ENCODE measurements around the gene ANKRD40. TPM values are rescaled to one million over a fixed set of nuclear protein-coding genes. Genes with fewer than 3 reads are reported as not detected.
"Not testable (repeated sequence)": the region's sequence is repeated elsewhere in the genome, so short reads cannot be mapped to it uniquely, and the experiment has no call there.

ANKRD40 gene
- total and polyA plus RNA-seq, 4 donors, result 6.2 to 15.1 (median 9.7) TPM

- H3K9ac ChIP-seq (ENCODE audit: low read depth in 1 of 2, low read length in 2 of 2), result no peak overlapping the region
- H3K36me3 ChIP-seq (ENCODE audit: control insufficient read depth in 4 of 4, insufficient read depth in 3 of 4, low read depth in 1 of 4, low read length in 3 of 4), result peaks cover 0 to 19% (median 5%) of the 10 kb centered on the region in 4 donors
- no peaks in the 10 kb centered on the region for H3K9me3 ChIP-seq (ENCODE audit: control insufficient read depth in 4 of 4, low read length in 3 of 4)
- WGBS, result 76% methylated on average over 27 of the region's 27 CpGs
- no peak overlapping the region for H3K4me3 ChIP-seq (ENCODE audit: low read depth in 1 of 3, low read length in 3 of 3)
- H3K27me3 ChIP-seq (ENCODE audit: control insufficient read depth in 4 of 4, insufficient read depth in 4 of 4, low read length in 3 of 4), result no peaks in the 10 kb centered on the region
- DNase-seq (ENCODE audit: low spot score), result no peak
- no peak overlapping the region for H3K27ac ChIP-seq (ENCODE audit: low read depth in 1 of 2, low read length in 2 of 2)
- TF ChIP-seq CTCF (IDR thresholded peaks at IDR 0.05; ENCODE audit: low read depth, low read length, missing input control) (peak; percentile 37), RAD21 (IDR thresholded peaks at IDR 0.05) (peak; percentile 69 to 77), YY1 (IDR thresholded peaks at IDR 0.05) (peak; percentile 20), HNF4G (IDR thresholded peaks at IDR 0.05) (no peak)
- peaks cover 23 to 72% (median 46%) of the 10 kb centered on the region in 4 donors for H3K4me1 ChIP-seq (ENCODE audit: control insufficient read depth in 4 of 4, insufficient read depth in 4 of 4, low read length in 3 of 4)
Observed at GRCh38 chr17:50681263-50682200, 26.2 kb downstream of the ANKRD40 start.

GRCh38 chr17:50680543-50681262, 27.0 kb downstream of the ANKRD40 start:
- Histone ChIP-seq H3K4me1 (ENCODE audit: control insufficient read depth in 4 of 4, insufficient read depth in 4 of 4, low read length in 3 of 4) (peaks cover 24 to 71% (median 44%) of the 10 kb centered on the region in 4 donors), H3K36me3 (ENCODE audit: control insufficient read depth in 4 of 4, insufficient read depth in 3 of 4, low read depth in 1 of 4, low read length in 3 of 4) (peaks cover 0 to 19% (median 5%) of the 10 kb centered on the region in 4 donors)
- H3K9ac ChIP-seq (ENCODE audit: low read depth in 1 of 2, low read length in 2 of 2); H3K27me3 ChIP-seq (ENCODE audit: control insufficient read depth in 4 of 4, insufficient read depth in 4 of 4, low read length in 3 of 4); H3K9me3 ChIP-seq (ENCODE audit: control insufficient read depth in 4 of 4, low read length in 3 of 4); H3K27ac ChIP-seq (ENCODE audit: low read depth in 1 of 2, low read length in 2 of 2); DNase-seq (ENCODE audit: low spot score); H3K4me3 ChIP-seq (ENCODE audit: low read depth in 1 of 3, low read length in 3 of 3): not testable (repeated sequence)
- WGBS, result 81% methylated on average over 12 of the region's 12 CpGs

- peaks cover 27 to 71% (median 43%) of the 10 kb centered on the region in 4 donors for H3K4me1 ChIP-seq (ENCODE audit: control insufficient read depth in 4 of 4, insufficient read depth in 4 of 4, low read length in 3 of 4)
- no peak overlapping the region for H3K4me3 ChIP-seq (ENCODE audit: low read depth in 1 of 3, low read length in 3 of 3)
- H3K9ac ChIP-seq (ENCODE audit: low read depth in 1 of 2, low read length in 2 of 2), result no peak overlapping the region
- peaks cover 0 to 19% (median 5%) of the 10 kb centered on the region in 4 donors for H3K36me3 ChIP-seq (ENCODE audit: control insufficient read depth in 4 of 4, insufficient read depth in 3 of 4, low read depth in 1 of 4, low read length in 3 of 4)
- H3K27ac ChIP-seq (ENCODE audit: low read depth in 1 of 2, low read length in 2 of 2), result no peak overlapping the region
- no peaks in the 10 kb centered on the region for H3K27me3 ChIP-seq (ENCODE audit: control insufficient read depth in 4 of 4, insufficient read depth in 4 of 4, low read length in 3 of 4)
- no peaks in the 10 kb centered on the region for H3K9me3 ChIP-seq (ENCODE audit: control insufficient read depth in 4 of 4, low read length in 3 of 4)
- no peak for TF ChIP-seq FOXA2 (IDR thresholded peaks at IDR 0.05)
- no peak for DNase-seq (ENCODE audit: low spot score)
- 98% methylated on average over 5 of the region's 5 CpGs for WGBS
Observed at GRCh38 chr17:50680126-50680525, 27.6 kb downstream of the ANKRD40 start.

- no peaks in the 10 kb centered on the region for H3K9me3 ChIP-seq (ENCODE audit: control insufficient read depth in 4 of 4, low read length in 3 of 4)
- H3K4me1 ChIP-seq (ENCODE audit: control insufficient read depth in 4 of 4, insufficient read depth in 4 of 4, low read length in 3 of 4), result peaks cover 22 to 62% (median 35%) of the 10 kb centered on the region in 4 donors
- no peak overlapping the region for H3K4me3 ChIP-seq (ENCODE audit: low read depth in 1 of 3, low read length in 3 of 3)
- peaks cover 0 to 19% (median 5%) of the 10 kb centered on the region in 4 donors for H3K36me3 ChIP-seq (ENCODE audit: control insufficient read depth in 4 of 4, insufficient read depth in 3 of 4, low read depth in 1 of 4, low read length in 3 of 4)
- no peak overlapping the region for H3K9ac ChIP-seq (ENCODE audit: low read depth in 1 of 2, low read length in 2 of 2)
- WGBS, result 56% methylated on average over 11 of the region's 11 CpGs
- peak overlapping the region in 1 of 2 donors; percentile 6 for H3K27ac ChIP-seq (ENCODE audit: low read depth in 1 of 2, low read length in 2 of 2)
- TF ChIP-seq SP1 (IDR thresholded peaks at IDR 0.05) (peak; percentile 25), RXRA (IDR thresholded peaks at IDR 0.05) (peak; percentile 57 to 88), HNF4G (IDR thresholded peaks at IDR 0.05) (no peak), GABPA (IDR thresholded peaks at IDR 0.05 in 1 of 2, conservative IDR thresholded peaks at IDR 0.05 in 1 of 2) (no peak), JUND (IDR thresholded peaks at IDR 0.05) (peak in 1 of 2 donors; percentile 14), HNF4A (conservative IDR thresholded peaks at IDR 0.05) (peak; percentile 17 to 60)
- no peak for DNase-seq (ENCODE audit: low spot score)
- no peaks in the 10 kb centered on the region for H3K27me3 ChIP-seq (ENCODE audit: control insufficient read depth in 4 of 4, insufficient read depth in 4 of 4, low read length in 3 of 4)
Observed at GRCh38 chr17:50679008-50679544, 28.6 kb downstream of the ANKRD40 start.

Data from liver (tissue), 9 donors.